Measurements from ENCODE around the gene ZMIZ2.
A peak's percentile ranks its signal among the peaks of the same experiment; 100 is the strongest.
"Not testable (repeated sequence)": the region's sequence is repeated elsewhere in the genome, so short reads cannot be mapped to it uniquely, and the experiment has no call there.

The ZMIZ2 gene

GRCh38 chr7:44759246-44759645 is 10.6 kb downstream of the ZMIZ2 start:
- no peak for DNase-seq

GRCh38 chr7:44760034-44760580 is 11.5 kb downstream of the ZMIZ2 start:
- no peak for DNase-seq

DNA sequence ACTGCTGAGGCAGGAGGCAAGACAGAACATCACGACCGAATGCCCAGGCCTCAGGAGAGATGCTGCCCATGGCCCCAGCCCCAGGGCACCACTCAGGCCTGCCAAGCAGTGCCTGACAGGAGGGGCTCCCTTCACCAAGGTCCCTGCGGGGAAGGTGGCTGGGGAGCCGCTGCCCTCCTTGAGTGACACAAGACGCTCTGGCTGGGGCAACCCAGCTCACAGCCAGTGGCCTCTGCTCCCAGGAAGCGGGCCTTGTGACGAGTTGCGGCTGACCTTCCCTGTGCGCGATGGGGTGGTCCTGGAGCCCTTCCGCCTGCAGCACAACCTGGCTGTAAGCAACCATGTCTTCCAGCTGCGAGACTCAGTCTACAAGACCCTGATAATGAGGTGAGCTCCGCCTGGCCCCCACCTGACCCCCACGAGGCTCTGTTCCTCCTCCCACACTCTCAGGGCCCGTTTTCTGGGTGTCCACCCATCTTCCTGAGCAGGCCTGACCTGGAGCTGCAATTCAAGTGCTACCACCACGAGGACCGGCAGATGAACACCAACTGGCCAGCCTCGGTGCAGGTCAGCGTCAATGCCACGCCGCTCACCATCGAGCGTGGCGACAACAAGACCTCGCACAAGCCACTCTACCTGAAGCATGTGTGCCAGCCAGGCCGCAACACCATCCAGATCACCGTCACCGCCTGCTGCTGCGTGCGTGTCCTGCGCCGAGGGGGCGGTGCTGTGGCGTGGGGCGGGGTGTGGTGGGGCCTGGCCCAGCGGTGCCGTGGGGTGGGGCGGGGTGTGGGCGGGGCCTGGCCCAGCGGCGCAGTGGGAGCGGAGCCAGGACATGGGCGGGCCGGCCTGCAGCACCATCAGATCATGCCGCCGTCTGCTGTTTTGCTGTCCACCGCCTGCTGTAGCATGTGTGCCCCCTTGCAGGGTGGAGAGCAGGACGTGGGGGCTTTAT is 12.8 kb downstream of the ZMIZ2 start:
- no peak for DNase-seq

DNA sequence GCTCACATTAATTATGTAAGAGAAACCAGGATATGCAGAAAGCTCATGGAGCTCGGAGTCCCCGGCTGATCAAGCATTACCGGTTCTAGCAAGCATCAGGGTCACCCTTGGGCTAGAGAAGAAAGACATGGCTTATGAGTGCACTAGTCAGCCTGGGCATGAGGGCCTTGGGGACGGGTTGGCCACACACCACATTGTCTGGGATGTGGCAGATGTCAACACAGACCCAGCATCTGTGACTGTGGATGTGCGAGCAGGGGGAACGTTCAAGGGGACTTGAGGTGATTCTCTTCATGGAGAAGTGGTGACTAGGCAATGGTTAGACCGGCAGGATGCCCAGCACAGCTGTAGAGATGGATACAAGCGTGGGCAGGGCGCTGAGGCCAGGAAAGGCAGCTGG is 13.7 kb downstream of the ZMIZ2 start:
- DNase-seq: no peak

- no peak for DNase-seq
Observed at GRCh38 chr7:44762726-44763522, 14.3 kb downstream of the ZMIZ2 start.

DNA sequence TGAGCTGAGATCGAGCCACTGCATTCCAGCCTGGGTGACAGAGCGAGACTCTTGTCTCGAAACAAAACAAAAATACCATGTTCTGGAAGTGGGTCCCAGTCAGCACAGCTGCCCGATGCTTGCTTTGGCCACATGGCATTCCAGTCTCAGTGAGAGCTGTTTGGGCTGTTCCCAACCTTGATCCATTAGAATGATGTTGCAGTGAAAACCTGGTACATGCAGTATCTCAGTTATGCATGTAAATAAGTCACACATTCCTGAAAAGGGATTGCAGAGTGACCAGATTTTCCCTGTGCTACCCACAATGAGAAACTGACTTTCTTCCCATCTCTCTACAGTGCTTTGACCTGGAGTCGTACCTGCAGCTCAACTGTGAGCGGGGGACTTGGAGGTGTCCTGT is 15.4 kb downstream of the ZMIZ2 start:
- DNase-seq: no peak

- DNase-seq: no peak
Observed at GRCh38 chr7:44764665-44765578, 16.3 kb downstream of the ZMIZ2 start.

DNA sequence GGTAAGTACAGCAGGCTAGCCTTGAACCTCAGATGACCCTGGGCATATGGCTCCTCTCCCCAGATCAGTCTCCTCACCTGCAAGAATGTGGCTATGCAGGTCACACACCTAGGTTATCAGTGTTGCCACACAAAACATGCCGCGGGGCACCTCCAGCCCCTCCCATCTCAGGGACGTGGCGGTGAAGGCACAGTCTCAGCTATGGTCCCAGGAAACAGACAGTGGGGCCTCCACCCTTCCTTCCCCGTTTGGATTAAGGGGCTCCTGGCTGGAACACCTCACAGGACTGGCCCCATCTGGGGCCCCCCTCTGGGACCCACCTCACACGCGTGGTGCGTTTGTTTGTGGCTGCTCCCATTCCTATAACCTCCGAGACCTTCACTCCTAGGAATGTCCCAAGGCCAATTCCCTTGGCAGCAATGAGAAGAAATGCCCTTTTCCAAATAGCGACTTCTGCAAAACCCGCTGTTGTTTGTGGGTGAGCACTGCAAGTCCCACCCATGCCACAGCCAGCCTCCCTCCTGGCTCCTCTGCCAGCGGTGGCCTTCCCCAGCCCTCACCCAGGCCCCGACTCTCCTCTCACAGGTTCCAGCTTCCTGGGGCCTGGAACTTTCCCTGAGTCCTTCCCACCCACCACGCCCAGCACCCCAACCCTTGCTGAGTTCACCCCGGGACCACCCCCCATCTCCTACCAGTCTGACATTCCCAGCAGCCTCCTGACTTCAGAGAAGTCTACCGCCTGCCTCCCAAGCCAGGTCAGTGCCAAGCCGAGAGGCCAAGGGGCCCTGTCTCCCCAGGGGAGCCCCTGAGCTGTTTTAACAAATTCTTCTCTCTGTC is 17.1 kb downstream of the ZMIZ2 start:
- DNase-seq: no peak

- DNase-seq: no peak
Observed at GRCh38 chr7:44766416-44766801, 17.8 kb downstream of the ZMIZ2 start.

- no peak for DNase-seq
Observed at GRCh38 chr7:44767134-44767911, 18.7 kb downstream of the ZMIZ2 start.

GRCh38 chr7:44767912-44768627 is 19.4 kb downstream of the ZMIZ2 start:
- no peak for DNase-seq

GRCh38 chr7:44768628-44769371 is 20.2 kb downstream of the ZMIZ2 start:
- no peak for DNase-seq

DNA sequence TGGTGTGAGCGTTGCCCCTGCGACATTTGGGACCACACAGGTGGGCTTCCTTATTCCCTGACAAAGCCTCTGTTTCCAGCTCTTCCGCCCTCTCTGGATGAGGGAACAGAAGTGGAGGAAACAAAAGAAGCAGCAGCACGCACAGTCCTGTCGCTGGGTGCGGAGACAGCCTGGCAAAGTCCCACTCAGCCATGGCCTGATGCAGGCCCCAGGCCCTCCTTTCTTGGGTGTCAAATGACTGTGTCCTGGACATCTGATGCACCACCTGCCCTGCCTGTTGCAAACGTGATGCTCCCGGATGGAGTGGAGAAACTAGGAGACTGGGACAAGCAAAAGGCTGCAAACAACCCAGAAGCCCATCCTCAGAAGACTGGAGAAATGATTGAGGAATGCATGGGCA is 20.7 kb downstream of the ZMIZ2 start:
- no peak for DNase-seq

DNA sequence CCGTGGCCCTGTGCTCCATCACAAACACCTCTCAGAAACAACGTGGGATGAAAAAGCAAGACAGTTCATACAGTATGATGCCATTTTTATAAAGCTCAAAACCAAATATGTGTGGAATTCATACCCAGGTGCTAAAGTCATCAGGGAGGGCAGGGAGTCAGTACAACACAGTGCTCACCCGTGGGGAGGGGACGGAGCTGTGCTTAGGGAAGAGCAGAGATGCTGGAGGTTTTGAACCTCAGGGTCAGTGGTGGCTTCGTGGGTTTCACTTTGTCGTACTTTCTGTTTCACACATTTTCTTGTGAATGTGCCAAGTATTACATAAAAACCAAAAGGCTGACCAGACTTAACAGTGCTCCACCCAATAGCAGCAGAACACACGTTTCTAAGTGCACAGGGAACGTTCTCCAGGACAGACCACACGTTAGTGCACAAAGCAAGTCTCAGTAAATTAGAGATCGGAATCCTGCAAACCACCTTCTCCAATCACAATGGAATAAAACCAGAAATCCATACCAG is 21.2 kb downstream of the ZMIZ2 start:
- peak; percentile 27 to 29 (median 29) for DNase-seq

GRCh38 chr7:44771358-44771757 is 22.7 kb downstream of the ZMIZ2 start:
- no peak for DNase-seq

GRCh38 chr7:44772440-44772839 is 23.8 kb downstream of the ZMIZ2 start:
- DNase-seq: no peak

GRCh38 chr7:44772867-44773266 is 24.2 kb downstream of the ZMIZ2 start:
- no peak for DNase-seq

DNA sequence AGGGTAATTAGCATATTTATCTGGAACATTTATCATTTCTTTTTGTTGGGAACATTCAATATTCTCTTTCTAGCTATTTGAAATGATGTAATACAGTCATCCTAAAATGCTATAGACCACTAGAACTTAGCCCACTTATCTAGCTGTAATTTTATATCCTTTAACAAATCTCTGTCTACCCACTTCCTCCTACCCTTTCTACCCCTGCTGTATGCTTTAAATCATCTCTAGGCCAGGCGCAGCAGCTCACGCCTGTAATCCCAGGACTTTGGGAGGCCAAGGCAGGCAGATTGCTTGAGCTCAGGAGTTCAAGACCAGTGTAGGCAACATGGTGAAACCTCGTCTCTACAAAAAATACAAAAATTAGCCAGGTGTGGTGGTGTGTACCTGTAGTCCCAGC is 25.8 kb downstream of the ZMIZ2 start:
- DNase-seq: not testable (repeated sequence)
